Measurements from ENCODE around the gene DEPP1.

Gene DEPP1

GRCh38 chr10:44977287-44978212 is 1.1 kb downstream of the DEPP1 start:
- DNase-seq: no peak

GRCh38 chr10:44976352-44977198 is 2.0 kb downstream of the DEPP1 start:
- no peak for DNase-seq

- peak; percentile 44 for DNase-seq
These were observed 2.9 kb downstream of the DEPP1 start for GRCh38 chr10:44975431-44976331.

- DNase-seq: peak; percentile 9
These were observed 3.8 kb downstream of the DEPP1 start for GRCh38 chr10:44974628-44975430.

- no peak for DNase-seq
These were observed 4.5 kb downstream of the DEPP1 start for GRCh38 chr10:44974082-44974627.

GRCh38 chr10:44973323-44974081 is 5.1 kb downstream of the DEPP1 start:
- no peak for DNase-seq

- no peak for DNase-seq
These were observed 5.7 kb downstream of the DEPP1 start for GRCh38 chr10:44972874-44973306.

- DNase-seq: no peak
These were observed 6.5 kb downstream of the DEPP1 start for GRCh38 chr10:44971935-44972757.

- DNase-seq: no peak
These were observed 7.2 kb downstream of the DEPP1 start for GRCh38 chr10:44971434-44971833.

GRCh38 chr10:44970812-44971395 is 7.7 kb downstream of the DEPP1 start:
- no peak for DNase-seq

- DNase-seq: no peak
These were observed 8.8 kb downstream of the DEPP1 start for GRCh38 chr10:44969854-44970253.

- no peak for DNase-seq
These were observed 9.9 kb downstream of the DEPP1 start for GRCh38 chr10:44968500-44969400.

GRCh38 chr10:44968091-44968490 is 10.5 kb downstream of the DEPP1 start:
- DNase-seq: no peak

GRCh38 chr10:44967616-44968015 is 11.0 kb downstream of the DEPP1 start:
- no peak for DNase-seq

GRCh38 chr10:44966816-44967509 is 11.6 kb downstream of the DEPP1 start:
- no peak for DNase-seq

- no peak for DNase-seq
These were observed 12.3 kb downstream of the DEPP1 start for GRCh38 chr10:44966129-44966815.

- no peak for DNase-seq
These were observed 12.9 kb downstream of the DEPP1 start for GRCh38 chr10:44965651-44966097.

All from NCI-H2171 treated with DMSO at 0.1 percent for 48 hours (cell line).